ENCODE measurements around the gene SEC61A2.

DNA sequence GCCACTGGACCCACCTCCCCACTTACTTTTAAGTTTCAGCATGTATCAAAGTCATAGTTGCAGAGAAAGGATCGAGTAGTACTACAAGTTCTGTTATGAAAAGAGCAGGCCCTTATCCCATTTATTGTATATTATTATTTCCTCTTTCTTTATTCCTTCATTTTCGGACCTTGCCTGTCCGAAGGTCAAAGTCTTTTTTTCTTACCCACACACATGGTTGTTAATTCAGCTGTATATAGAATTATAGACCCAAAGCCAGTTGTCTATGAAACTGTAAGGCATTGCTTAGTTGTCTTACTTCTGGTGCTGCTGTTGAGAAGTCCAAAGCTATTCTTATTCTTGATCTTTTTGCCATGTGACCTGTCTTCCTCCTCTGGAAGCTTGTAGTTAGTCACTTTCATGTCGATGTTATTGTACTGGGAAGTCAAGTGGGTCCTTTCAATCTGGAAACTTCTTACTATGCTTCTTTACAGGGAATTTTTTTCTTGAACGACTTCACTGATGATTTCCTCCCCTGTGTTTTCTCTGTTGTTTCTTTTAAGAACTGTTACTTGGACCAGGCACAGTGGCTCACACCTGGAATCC is 57.9 kb downstream of the SEC61A2 start:
- no peak for TF ChIP-seq EP300 (IDR thresholded peaks at IDR 0.05)
- TF ChIP-seq POLR2A (IDR thresholded peaks at IDR 0.05; ENCODE audit: low read length) = no peak
- TF ChIP-seq, protein P1, sequence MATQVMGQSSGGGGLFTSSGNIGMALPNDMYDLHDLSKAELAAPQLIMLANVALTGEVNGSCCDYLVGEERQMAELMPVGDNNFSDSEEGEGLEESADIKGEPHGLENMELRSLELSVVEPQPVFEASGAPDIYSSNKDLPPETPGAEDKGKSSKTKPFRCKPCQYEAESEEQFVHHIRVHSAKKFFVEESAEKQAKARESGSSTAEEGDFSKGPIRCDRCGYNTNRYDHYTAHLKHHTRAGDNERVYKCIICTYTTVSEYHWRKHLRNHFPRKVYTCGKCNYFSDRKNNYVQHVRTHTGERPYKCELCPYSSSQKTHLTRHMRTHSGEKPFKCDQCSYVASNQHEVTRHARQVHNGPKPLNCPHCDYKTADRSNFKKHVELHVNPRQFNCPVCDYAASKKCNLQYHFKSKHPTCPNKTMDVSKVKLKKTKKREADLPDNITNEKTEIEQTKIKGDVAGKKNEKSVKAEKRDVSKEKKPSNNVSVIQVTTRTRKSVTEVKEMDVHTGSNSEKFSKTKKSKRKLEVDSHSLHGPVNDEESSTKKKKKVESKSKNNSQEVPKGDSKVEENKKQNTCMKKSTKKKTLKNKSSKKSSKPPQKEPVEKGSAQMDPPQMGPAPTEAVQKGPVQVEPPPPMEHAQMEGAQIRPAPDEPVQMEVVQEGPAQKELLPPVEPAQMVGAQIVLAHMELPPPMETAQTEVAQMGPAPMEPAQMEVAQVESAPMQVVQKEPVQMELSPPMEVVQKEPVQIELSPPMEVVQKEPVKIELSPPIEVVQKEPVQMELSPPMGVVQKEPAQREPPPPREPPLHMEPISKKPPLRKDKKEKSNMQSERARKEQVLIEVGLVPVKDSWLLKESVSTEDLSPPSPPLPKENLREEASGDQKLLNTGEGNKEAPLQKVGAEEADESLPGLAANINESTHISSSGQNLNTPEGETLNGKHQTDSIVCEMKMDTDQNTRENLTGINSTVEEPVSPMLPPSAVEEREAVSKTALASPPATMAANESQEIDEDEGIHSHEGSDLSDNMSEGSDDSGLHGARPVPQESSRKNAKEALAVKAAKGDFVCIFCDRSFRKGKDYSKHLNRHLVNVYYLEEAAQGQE (IDR thresholded peaks at IDR 0.05) = no peak
- no peak for TF ChIP-seq MYC (IDR thresholded peaks at IDR 0.05; ENCODE audit: borderline replicate concordance, low read length)
